ENCODE measurements around the gene PEX5L.

Gene PEX5L

DNA sequence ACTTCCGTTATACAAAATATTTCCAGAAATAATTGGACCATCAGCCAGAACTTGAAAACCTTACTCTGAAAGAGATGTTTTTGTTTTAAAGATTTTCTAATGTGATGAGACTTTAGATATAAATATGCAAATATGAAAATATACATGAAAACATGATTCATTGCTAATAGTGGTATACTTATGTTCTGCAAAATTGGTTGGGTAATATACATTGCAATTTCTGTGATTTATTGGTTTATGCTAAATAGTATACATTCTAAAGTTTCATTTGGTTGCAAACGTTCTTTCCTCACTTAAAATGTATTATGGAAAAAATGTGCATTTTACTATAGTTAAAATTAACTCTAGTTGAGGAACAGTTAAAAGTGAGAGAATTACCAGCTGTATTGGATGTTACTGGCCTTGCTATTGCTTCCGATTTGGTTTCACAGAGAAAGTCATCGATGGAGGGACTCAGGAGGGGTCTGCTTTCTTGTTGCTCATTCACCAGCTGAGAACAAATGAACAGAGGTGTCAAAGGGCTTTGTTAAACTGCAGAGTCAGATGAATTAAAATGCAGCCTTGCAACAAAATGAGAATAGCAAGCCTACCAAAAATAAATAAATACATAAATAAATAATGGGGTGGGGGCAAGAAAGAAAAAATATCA lies 149.3 kb downstream of the PEX5L start:
- DNase-seq, result no peak

DNA sequence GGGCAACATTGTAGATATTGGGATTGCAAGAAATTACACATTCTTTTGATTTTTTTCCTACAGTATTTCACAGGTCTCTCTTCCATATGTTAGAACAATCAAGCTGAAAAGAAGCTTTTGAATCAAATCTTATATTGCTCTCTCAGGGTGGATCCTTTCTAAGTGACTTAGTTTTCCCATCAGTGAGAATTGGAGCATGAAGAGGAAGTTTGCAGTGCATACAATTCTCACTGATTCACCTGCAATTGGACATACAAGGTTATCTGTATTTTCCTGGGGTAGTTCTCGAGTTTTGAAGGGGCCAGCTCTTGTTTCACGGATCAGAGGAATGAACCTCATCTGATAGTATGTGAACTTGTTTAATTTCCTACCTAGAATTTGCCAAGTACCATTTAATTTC lies 150.8 kb downstream of the PEX5L start:
- no peak for DNase-seq

DNA sequence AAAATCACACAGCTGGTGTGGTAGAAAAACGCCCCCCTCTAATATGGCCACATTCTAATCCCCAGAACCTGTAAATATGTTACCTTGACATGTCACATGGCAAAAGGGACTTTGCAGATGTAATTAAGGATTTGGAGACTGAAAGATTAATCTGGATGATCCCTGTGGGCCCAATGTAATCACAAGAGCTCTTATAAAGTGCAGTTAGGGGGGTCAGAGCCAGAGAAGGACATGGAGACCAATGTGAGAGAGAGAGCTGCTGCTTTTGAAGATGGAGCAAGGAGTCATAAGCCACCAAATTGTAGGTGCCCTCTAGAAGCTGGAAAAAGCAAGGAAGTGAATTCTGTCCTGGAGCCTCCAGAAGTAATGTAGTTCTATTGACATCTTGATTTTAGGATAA lies 152.6 kb downstream of the PEX5L start:
- no peak for DNase-seq

DNA sequence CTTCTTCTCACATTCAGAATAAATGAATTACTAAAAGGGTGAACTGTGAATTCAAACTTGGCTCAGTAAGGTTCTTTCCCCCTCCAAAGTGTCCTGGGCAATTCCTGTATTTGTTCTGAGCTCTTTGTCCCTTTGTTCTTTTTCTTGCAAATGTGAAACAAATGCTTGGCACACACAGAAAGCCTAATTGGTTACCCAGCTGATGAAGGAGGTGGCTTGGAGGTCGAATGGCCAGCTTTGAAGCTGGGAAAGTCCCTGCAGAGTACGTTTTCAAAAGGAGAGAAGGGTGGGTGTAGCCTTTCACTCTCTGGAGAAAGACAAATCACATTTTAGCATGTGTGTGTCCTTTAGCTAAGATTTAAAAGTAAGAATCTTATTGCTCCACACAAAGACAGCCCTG lies 154.4 kb downstream of the PEX5L start:
- DNase-seq, result no peak

DNA sequence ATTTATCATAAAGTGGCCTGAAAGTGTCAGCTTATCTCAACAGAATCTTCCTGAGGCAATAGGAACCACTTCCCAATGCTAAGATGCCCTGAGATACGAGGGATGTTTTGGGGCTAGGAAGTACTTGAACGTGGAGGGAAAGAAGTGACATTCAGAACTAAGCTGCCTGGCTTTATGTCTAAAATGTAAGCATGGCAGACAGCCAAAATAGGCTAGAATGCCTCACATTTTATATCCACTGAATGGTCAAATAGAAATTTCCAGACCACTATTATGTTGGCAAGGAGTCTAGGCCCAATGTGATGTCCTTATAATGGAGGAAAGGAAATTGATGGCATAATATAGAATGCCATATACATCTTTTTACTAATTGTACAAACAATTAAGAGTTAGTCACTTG lies 154.9 kb downstream of the PEX5L start:
- no peak for DNase-seq

DNA sequence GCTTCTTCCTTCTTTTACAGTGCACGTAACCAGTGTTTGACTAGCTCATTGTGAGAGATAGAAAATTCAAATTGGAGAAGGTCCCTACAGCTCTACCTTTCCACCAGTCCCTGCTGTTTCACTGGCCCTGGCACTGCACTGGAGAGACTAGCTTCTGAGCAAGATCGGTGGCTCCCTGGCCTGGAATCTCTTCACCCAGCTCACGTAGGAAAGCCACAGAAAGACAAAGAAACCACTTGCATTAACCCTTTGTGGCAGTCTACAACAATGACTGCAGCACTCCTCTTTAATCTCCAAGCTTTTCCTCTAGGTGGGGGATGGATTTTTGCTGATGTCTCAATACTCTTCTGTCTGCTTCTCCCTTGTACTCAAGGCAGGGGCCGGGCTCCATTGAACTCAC lies 155.9 kb downstream of the PEX5L start:
- no peak for DNase-seq

DNA sequence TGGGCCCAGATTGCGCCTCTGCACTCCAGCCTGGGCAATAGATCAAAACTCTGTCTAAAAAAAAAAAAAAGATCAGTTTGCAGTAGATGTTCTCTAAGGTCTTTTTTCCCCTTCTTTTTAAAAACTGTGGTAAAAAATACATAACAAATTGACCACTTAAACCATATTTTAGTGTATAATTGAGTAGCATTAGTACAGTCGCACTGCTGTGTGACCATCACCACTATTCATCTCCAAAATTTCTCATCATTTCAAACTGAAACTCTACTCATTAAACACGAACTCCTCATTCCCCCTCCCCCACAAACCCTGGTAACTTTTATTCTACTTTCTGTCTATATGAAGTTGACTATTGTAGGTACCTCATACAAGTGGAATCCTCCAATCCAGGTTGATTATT lies 160.3 kb downstream of the PEX5L start:
- DNase-seq, result no peak

DNA sequence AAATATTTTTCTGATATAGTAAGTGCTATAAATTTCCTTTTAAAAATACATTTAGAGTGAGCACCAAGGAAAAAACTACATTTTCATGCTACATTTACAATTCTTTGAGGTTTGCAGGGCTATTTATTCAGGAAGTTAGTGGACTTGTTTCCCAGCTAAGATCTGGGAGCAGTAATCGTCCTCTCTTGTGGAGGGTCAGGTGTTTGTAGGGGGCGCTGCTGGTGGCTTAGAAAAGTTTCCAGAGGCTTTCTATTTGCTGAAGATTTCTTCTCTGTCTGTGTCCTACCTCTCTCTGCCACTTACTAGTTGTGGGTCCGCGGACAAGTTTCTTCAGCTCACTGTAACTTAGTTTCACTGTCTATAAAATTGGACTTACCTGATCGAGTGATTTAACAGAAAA lies 163.9 kb downstream of the PEX5L start:
- no peak for DNase-seq

DNA sequence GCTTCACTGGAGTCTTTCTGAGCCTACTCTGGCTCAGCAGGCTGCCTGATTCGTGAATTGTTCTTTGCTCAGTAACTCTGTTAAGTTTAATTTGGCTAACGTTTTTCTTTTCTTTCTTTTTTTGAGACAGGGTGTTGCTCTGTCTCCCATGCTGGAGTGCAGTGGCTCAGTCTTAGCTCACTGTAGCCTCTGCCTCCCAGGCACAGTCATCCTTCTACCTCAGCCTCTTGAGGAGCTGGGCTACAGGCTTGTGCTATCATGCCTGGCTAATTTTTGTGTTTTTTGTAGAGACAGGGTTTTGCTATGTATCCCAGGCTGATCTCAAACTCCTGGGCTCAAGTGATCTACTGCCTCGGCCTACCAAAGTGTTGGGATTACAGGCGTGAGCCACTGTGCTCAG lies 165.0 kb downstream of the PEX5L start:
- DNase-seq, result no peak

DNA sequence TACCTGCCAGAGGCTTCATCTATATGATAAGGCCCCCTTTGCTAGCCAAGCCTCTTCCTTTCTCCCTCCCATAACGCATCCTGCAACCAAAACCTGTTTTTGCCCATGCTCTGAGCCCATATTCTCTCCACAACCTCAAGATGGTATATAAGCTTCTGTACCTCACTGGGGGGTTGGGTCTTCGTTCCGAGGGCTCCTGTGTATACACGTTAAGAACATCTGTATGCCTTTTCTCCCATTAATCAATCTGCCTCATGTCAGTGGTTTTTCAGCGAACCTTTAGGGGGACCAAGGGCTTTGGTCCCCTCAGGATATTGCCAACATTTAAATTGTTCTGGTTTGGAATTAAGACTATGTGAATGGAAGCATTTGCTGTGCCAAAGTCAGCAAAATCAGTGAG lies 168.0 kb downstream of the PEX5L start:
- DNase-seq, result no peak

DNA sequence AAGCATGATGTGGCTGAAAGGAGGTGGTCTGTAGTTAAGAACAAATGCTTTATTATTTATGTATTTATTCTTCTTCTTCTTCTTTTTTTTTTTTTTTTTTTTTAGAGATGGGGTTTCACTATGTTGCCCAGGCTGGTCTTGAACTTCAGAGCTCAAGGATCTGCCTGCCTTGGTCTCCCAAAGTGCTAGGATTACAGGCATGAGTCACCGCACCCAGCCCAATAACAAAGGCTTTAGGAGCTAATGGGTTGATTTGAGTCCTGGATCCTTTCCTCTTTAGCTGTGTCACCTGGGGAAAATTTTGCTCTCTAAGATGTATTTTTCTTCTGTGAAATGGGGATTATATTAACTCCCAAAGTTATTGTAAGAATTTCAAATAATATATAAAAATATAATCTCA lies 168.8 kb downstream of the PEX5L start:
- no peak for DNase-seq

DNA sequence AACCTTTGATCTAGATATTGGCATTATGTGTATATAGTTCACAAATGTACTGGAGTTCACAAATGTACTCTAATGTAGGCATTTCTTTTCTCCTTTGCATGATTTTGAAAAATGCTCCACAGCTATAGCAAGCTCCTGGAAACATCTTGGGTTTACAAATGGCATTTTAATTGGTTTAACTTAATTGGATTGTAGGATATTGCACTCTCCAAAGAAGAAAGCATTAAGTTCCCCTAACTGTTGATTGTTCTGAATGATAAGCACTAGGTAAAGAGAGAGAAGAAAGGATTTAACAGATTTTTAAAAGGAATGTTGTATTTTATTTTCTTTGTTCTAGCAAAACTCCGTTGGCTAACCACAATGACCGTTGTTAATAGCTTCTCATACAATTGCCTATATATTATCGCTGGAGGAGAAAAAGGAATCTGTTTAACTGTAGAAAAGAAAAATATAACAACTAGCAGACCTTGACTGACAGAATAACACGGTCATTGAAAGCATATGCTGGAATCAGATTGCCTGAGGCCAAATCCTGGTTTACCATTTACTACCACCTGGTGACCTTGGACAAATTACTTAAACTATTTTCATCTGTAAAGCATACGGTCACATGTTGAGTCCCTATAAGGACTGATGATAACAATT lies 170.8 kb downstream of the PEX5L start:
- DNase-seq, result no peak

DNA sequence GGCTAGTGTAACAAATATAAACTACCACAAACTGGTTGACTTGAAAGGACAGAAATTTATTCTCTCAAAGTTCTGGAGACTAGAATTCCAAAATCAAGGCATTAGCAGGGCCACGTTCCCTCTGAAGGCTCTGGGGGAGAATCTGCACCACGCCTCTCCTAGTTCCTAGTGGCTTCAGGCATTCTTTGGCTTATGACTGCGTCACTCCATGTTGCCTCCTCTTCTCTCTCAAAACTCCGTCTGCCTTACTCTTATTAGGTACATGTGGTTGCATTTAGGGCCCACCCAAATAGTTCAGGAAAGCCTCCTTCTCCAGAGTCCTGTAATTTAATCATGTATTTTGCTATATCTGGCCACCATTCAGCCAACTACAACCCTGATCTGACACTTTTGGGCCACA lies 174.8 kb downstream of the PEX5L start:
- DNase-seq, result no peak

DNA sequence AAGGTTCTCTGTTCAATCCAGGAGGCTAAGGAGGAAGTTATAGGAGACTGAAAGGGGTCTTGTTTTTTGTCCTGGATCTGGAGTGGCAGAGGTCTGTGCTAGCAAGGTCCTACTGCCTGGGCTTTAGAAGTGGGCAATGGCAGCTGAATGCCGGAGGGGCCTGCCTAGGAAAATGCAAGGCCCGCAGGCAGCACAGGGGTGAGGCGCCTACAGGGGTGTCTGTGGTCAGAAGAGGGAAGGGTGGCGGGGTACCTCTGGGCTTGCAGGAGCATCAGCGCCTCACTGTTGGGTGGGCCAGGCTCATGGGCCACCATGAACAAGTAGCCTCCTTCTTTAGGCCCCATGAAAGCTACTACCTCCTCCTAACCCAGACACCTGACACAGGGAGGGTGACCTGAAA lies 175.4 kb downstream of the PEX5L start:
- no peak for DNase-seq

DNA sequence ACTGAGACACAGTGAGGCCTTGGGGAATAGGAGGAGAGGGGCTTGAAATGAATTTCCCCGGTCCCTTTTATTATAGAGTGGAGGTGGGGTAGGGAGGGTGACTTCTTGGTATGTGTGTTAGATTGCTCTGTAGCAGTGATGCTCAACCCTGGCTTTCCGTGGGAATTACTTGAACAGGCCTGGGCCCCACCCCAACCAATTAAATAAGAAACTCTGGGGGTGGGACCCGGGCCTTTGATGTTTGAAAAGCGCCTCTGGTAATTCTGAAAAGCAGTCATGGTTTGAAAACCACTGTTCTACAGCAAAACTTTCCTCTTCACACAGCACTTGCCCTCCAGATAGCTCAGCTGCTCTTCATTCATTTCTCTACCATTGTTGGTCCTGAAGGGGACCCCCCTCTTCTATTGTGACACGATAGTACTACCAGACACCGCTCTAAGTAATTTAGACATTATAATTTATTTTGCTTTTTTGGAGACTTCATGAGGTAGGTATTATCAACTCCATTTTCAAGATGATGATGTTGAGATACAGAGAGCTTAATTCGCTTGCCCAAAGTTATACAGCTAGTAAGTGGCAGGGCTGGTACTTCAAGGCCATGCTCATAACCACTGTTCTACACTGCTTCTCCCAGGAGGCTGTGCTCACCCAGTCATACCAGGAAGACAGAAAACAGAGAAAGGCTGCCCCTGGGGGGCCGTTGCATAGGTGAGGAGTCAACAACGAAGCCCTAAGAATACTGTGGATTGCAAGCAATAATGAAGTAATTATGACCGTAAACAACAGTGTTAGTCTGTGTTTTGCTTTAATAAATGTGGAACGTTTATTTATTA lies 176.2 kb downstream of the PEX5L start:
- no peak for DNase-seq

DNA sequence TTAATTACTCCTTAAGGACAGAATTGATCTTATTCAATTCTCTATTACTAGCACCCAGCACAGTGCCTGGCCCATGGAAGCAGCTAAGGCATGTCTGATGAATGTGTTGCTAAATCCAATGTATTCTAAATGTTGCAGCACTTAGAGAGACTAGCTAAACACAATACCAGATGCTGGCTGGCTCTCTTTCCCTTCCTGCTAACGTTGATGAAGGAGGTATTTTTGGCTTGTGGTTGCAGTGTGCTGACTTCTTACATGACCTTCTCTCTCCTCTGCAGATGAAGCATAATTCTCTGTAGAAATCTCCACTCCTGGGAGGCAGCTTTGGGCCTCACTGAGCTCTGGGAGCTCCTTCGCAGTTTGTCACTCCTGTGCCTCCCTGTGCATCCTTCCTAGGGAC lies 183.6 kb downstream of the PEX5L start:
- DNase-seq, result no peak

DNA sequence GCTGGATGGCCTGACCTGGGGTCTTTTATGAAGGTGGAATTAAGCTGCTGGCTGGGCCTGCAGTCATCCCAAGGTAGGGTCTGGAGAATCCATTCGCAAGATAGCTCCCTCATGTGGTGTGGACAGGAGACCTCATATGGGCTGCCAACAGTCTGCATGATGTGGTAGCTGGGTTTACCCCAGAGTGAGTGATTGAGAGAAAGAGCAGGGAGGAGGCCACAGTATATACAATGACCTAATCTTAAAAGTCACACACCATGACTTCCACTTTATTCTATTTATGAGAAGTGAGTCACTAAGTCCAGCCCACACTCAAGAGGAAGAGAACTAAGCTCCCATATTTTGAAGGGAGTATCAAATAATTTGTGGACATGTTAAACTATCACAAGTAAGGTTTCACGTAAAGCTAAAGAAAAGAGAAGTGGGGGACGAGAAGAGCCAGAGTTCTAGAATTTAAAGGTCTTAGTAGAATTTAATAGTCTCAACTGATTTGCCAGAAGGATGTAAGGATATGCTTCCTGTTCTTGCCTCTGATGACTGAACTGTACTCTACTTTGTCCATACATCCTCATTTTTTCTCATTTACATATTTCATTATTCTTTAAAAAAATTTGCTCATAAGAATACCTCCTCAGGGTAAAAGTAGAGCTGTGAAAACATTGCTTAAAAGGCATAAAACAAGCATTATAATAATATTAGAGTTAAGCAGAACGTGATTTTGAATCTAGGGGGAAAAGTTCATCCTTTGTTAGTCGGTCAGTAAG lies 184.4 kb downstream of the PEX5L start:
- DNase-seq, result no peak

DNA sequence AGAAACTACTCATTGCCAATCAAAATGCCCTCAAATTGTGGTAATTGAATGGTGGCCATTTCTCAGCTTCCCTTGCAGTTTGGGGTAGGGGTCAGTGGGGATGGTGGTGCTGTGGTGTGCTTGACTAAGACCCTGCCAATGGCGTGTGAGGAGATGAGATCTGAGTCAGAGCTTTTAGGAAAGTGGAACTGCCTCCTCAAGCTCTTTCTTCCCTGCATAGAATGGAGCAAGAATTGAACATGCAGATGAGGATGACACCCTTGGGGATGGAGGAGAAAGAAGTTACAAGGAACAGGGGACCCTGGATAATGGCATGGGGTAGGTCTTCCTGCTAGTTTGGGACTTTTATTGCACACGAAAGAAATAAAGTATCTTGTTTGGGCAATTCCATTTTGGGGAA lies 188.0 kb downstream of the PEX5L start:
- DNase-seq, result no peak

DNA sequence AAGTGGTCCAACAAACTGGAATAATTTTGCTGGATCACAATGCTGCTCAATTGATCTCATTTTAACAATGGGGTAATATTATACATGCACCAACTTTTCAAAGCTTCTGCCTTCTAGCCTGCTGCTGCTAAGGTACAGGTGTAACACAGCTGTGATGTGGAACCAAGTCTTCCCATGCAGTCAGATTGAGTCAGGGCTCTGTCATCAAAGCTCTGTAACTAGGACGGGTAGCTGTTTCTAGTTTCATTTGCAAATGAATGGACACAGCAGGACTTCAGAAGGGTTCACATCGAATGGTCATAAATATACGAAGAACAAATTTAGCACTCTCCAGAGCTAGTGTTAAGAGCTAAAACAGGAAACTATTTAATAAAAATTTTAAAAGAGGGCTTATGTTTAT lies 194.7 kb downstream of the PEX5L start:
- DNase-seq, result no peak

DNA sequence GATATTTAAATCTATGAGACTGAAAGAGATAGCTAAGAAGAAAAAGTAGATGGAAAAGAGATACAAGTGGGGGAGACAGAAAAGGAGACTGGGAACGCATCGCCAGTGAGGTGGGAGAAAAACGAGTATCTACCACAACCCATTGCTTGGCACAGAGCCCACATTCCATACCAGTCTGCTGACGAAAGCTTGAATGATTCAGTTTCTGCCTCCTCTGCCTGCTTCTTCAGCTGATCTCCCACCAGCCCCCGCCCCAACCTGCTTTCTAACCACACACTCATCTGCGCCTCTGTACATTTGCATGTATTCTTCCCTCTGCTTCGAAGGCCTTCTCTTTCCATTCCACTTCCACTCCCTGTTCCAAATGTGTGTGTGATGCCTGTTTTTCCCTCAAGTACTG lies 195.8 kb downstream of the PEX5L start:
- DNase-seq, result no peak

DNA sequence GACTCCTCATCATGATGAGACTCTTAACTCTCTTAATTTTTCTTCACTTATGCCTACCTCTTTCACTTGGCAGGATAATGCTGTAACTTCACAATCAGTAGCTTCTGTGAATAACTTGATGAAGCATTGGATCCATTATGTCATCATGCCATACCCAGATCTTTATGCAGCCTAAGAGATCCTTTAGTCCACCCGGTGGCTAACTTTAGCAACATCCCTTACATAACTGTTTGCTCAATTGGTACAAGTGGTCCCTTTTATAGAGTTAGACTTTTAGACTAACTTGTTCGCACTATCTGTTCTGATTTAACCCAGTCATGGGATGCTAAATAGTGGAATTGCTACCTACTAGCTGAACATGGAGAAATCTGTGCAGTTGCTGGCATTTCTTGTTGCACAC lies 199.4 kb downstream of the PEX5L start:
- no peak for DNase-seq

DNA sequence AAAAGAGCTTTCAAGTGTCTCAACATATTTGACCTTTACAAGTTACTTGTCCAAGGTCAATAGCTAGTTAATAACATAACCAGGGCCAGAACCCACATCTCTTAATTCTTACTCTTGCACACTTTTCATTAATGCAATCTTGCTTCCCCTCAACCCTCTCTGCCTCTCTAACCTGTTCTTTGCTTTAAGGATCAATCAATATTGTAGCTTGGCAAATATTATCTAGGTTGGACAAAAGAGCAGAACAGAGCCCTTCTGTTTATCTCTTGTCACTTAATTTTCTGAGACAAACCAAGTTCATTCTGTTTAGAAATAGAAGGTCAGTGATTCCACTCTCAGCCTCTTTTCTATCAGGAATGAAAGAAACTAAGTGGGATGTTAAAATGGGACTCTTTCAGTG lies 203.4 kb downstream of the PEX5L start:
- no peak for DNase-seq

DNA sequence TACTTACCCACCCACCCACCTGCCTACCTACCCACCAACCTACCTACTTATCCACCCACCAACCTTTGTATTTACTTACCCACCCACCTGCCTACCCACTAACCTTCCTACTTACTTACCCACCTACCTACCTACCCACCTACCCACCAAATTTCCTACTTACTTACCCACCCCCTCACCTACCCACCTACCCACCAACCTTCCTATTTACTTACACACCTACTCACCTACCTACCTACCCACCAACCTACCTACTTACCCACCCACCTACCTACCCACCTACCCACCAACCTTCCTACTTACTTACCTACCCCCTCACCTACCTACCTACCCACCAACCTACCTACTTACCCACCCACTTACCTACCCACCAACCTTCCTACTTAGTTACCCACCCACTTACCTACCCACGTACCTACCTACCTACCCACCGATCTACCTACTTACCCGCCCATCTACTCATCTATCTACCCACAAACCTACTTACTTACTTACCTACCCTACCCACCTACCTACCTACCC lies 204.3 kb downstream of the PEX5L start:
- no peak for DNase-seq

Data from CD4-positive, alpha-beta T cell treated with Interleukin-17A for 4 hours (primary cell).